ENCODE results near the gene GUCY1A2.

DNA sequence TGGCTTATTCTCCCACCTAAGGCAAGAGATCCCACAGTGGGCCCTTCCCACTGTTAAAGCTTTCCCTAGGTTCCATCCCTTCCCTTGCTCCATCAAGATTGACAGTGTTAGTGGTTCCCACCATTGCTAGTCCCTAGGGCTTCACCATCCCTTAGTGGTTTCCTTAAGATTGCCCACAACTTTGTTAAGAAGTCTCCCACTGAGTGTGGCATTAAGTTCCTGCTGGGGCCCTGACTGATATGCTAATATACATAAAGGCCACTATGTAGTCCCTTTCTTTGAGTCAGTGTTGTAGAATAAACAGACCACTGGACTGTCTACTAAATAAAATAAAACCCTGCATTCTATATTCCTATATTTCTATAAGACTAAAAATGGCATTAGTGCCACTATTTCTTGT lies 176.1 kb downstream of the GUCY1A2 start:
- TF ChIP-seq, protein P1, sequence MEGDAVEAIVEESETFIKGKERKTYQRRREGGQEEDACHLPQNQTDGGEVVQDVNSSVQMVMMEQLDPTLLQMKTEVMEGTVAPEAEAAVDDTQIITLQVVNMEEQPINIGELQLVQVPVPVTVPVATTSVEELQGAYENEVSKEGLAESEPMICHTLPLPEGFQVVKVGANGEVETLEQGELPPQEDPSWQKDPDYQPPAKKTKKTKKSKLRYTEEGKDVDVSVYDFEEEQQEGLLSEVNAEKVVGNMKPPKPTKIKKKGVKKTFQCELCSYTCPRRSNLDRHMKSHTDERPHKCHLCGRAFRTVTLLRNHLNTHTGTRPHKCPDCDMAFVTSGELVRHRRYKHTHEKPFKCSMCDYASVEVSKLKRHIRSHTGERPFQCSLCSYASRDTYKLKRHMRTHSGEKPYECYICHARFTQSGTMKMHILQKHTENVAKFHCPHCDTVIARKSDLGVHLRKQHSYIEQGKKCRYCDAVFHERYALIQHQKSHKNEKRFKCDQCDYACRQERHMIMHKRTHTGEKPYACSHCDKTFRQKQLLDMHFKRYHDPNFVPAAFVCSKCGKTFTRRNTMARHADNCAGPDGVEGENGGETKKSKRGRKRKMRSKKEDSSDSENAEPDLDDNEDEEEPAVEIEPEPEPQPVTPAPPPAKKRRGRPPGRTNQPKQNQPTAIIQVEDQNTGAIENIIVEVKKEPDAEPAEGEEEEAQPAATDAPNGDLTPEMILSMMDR (conservative IDR thresholded peaks at IDR 0.05) = no peak
- TF ChIP-seq ZFX (IDR thresholded peaks at IDR 0.05) = no peak
